Measurements from ENCODE around the gene PICK1. TPM values are rescaled to one million over a fixed set of nuclear protein-coding genes. Genes with fewer than 3 reads are reported as not detected.

PICK1 gene
- total and polyA plus RNA-seq, 2 of the 13 experiments (the other 11 are each of a cell fraction or from before 2014, with no cell fraction given): 19.3 to 25.3 TPM

- 63% methylated on average over 14 of the region's 15 CpGs for WGBS (ENCODE audit: low lambda C conversion rate)
- intact Hi-C loops (cut with micrococcal nuclease; ENCODE audit: unreplicated experiment): no loop called here
- Histone ChIP-seq H3K4me1 (ENCODE audit: insufficient read depth, low read length) (peaks cover 53% of the 10 kb centered on the region), H3K9me3 (ENCODE audit: low read length) (no peaks in the 10 kb centered on the region), H3K36me3 (replicated peaks in 1 of 2; ENCODE audit: control insufficient read depth in 1 of 2, insufficient read depth in 2 of 2, low read length in 2 of 2) (no peaks in the 10 kb centered on the region), H4K20me1 (ENCODE audit: insufficient read depth, low read length) (no peaks in the 10 kb centered on the region), H2AFZ (ENCODE audit: low read length) (no peak overlapping the region), H3K27me3 (ENCODE audit: control insufficient read depth in 1 of 2, insufficient read depth in 2 of 2, low read length in 2 of 2) (peaks cover 3 to 48% of the 10 kb centered on the region in 2 experiments; a peak in 3 of 5 replicates), H3K9ac (ENCODE audit: insufficient read depth, low read depth, low read length) (no peak overlapping the region), H3K4me3 (replicated peaks in 1 of 3; ENCODE audit: insufficient read depth in 1 of 3, low read depth in 2 of 3, low read length in 3 of 3) (no peak overlapping the region), H3K79me2 (ENCODE audit: insufficient read depth, low read length) (no peaks in the 10 kb centered on the region), H3K4me2 (ENCODE audit: low read depth, low read length) (no peak overlapping the region), H3K27ac (ENCODE audit: extremely low read length, insufficient read depth, low read length) (no peak overlapping the region)
- DNase-seq (ENCODE audit: low spot score) (no peak), FAIRE-seq (no peak), ATAC-seq (no peak)
- in situ Hi-C loops (cut with HindIII; ENCODE audit: extremely low pct_ligation_motif_present, low pct_unique_long_range_greater_than_20kb): no loop called here
- no TSS peak for BruUV-seq (replicated peaks)
- CTCF ChIA-PET (ENCODE audit: low intra/inter-chr PET ratio, low total read pairs): no interaction called here
- POLR2A ChIA-PET: no interaction called here
- no peak for TF ChIP-seq DR1 (CRISPR knock-in tag; IDR thresholded peaks at IDR 0.05)
- no peak for TF ChIP-seq NCOA1 (CRISPR knock-in tag; IDR thresholded peaks at IDR 0.05)
- TF ChIP-seq ZBTB34 (CRISPR knock-in tag; IDR thresholded peaks at IDR 0.05): no peak
- TF ChIP-seq DPF2 (CRISPR knock-in tag; IDR thresholded peaks at IDR 0.05; ENCODE audit: borderline replicate concordance, low read depth): no peak
- no peak for TF ChIP-seq ZNF556 (CRISPR knock-in tag; IDR thresholded peaks at IDR 0.05; ENCODE audit: borderline replicate concordance)
- no peak for TF ChIP-seq GZF1 (CRISPR knock-in tag; IDR thresholded peaks at IDR 0.05)
- no peak for TF ChIP-seq NFIC (IDR thresholded peaks at IDR 0.05; ENCODE audit: low read length)
- TF ChIP-seq ZNF350 (CRISPR knock-in tag; IDR thresholded peaks at IDR 0.05; ENCODE audit: borderline replicate concordance, low read depth): no peak
- TF ChIP-seq, protein P1, sequence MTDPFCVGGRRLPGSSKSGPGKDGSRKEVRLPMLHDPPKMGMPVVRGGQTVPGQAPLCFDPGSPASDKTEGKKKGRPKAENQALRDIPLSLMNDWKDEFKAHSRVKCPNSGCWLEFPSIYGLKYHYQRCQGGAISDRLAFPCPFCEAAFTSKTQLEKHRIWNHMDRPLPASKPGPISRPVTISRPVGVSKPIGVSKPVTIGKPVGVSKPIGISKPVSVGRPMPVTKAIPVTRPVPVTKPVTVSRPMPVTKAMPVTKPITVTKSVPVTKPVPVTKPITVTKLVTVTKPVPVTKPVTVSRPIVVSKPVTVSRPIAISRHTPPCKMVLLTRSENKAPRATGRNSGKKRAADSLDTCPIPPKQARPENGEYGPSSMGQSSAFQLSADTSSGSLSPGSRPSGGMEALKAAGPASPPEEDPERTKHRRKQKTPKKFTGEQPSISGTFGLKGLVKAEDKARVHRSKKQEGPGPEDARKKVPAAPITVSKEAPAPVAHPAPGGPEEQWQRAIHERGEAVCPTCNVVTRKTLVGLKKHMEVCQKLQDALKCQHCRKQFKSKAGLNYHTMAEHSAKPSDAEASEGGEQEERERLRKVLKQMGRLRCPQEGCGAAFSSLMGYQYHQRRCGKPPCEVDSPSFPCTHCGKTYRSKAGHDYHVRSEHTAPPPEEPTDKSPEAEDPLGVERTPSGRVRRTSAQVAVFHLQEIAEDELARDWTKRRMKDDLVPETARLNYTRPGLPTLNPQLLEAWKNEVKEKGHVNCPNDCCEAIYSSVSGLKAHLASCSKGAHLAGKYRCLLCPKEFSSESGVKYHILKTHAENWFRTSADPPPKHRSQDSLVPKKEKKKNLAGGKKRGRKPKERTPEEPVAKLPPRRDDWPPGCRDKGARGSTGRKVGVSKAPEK (CRISPR knock-in tag; IDR thresholded peaks at IDR 0.05; ENCODE audit: borderline replicate concordance): no peak
- no peak for TF ChIP-seq MXD4 (CRISPR knock-in tag; IDR thresholded peaks at IDR 0.05)
- no peak for TF ChIP-seq PAWR (CRISPR knock-in tag; IDR thresholded peaks at IDR 0.05; ENCODE audit: borderline replicate concordance)
- no peak for TF ChIP-seq ZNF841 (CRISPR knock-in tag; IDR thresholded peaks at IDR 0.05; ENCODE audit: borderline replicate concordance)
- TF ChIP-seq PHF5A (CRISPR knock-in tag; IDR thresholded peaks at IDR 0.05; ENCODE audit: low read depth, unreplicated experiment): no peak
- no peak for TF ChIP-seq TOE1 (CRISPR knock-in tag; IDR thresholded peaks at IDR 0.05)
Measured at GRCh38 chr22:38028344-38029130, 28.7 kb upstream of the PICK1 start.

All from HepG2 (cell line).